Motor neuron (in vitro differentiated cells): Measurements from ENCODE around the gene NOX3. TPM values are rescaled to one million over a fixed set of nuclear protein-coding genes. Genes with fewer than 3 reads are reported as not detected.
"Not testable (repeated sequence)": the region's sequence is repeated elsewhere in the genome, so short reads cannot be mapped to it uniquely, and the experiment has no call there.

Experiments
- ATAC-seq, 8 experiments: fragments of 200-7000 bp; cut with Tn5 transposase; replicated peaks in 6 of 8; 2 replicates each; pipeline ENCODE4 v1.8.0; 2021; ENCODE audit warnings: mild to moderate bottlenecking in 8 of 8, moderate library complexity in 8 of 8
- H3K27ac ChIP-seq, 2 donors: fragments of 250-450 bp; sonication (Bioruptor Pico); 2 replicates each; pipeline ENCODE4 v1.9.0; 2021; ENCODE audit warnings: antibody characterized with exemption in 2 of 2, mild to moderate bottlenecking in 2 of 2, moderate library complexity in 1 of 2
- H3K4me1 ChIP-seq, 2 donors: fragments of 250-450 bp; sonication (Bioruptor Pico); replicated peaks in 1 of 2; 2 replicates each; pipeline ENCODE4 v1.6.1; 2021; ENCODE audit warnings: antibody characterized with exemption in 2 of 2, mild to moderate bottlenecking in 2 of 2, moderate library complexity in 1 of 2
- H3K4me3 ChIP-seq, 5 donors: fragments of 250-450 bp; sonication (Bioruptor Pico); 2 replicates each; pipeline ENCODE4 v1.9.0; 2021; ENCODE audit warnings: antibody characterized with exemption in 5 of 5, mild to moderate bottlenecking in 5 of 5, moderate library complexity in 4 of 5
- WGBS, 10 experiments: fragments of 450-650 bp; shearing (Covaris generic); methylation state at CpG; one replicate each; pipeline ENCODE4 v1.0.0; 2022; 5-methylcytosine and 5-hydroxymethylcytosine counted together
- in situ Hi-C, 9 experiments: fragments of 400-800 bp; cut with MboI; loops; one replicate each; pipeline ENCODE4 v1.15.0; 2021; ENCODE audit warnings: low sequenced_read_pairs in 9 of 9, low pct_unique_long_range_greater_than_20kb in 2 of 9; ENCODE audit not compliant: unreplicated experiment in 9 of 9
- total RNA-seq, 8 experiments: library from RNA; unstranded; fragments of 300-600 nt; gene quantifications; 2 replicates each; pipeline versions ENCODE4 v1.2.3 to v1.2.4, GENCODE V29; 2022

Gene NOX3
- total RNA-seq, 8 experiments from 2014 or later = not detected

- WGBS, 10 experiments = 96 to 100% (median 100%) methylated on average over 1 to 5 of the region's 39 CpGs; no CpG with 5 or more reads in 7 of the 10 experiments
Measured at GRCh38 chr6:155362968-155363632, 92.5 kb downstream of the NOX3 start.

GRCh38 chr6:155354167-155354566 lies 101.5 kb downstream of the NOX3 start:
- H3K4me1 ChIP-seq = no peaks in the 10 kb centered on the region
- H3K27ac ChIP-seq = no peak overlapping the region
- ATAC-seq = no peak
- in situ Hi-C loops = no loop called here
- H3K4me3 ChIP-seq = no peak overlapping the region

More at GRCh38 chr6:155362968-155363632, 92.5 kb downstream of the NOX3 start:
- H3K4me3 ChIP-seq, H3K4me1 ChIP-seq, ATAC-seq, in situ Hi-C loops, H3K27ac ChIP-seq: not testable (repeated sequence)

- in situ Hi-C loops = no loop called here
- no peaks in the 10 kb centered on the region for H3K4me1 ChIP-seq
- peak in 2 of 8 experiments; percentile 26 to 50 for ATAC-seq
- no peak overlapping the region for H3K4me3 ChIP-seq
- no peak overlapping the region for H3K27ac ChIP-seq
Measured at GRCh38 chr6:155352811-155353210, 102.8 kb downstream of the NOX3 start.

- no peak overlapping the region for H3K27ac ChIP-seq
- no peaks in the 10 kb centered on the region for H3K4me1 ChIP-seq
- WGBS, 10 experiments = 76 to 100% (median 93%) methylated on average over 2 to 4 of the region's 4 CpGs; no CpG with 5 or more reads in 4 of the 10 experiments
- in situ Hi-C loops = no loop called here
- ATAC-seq = no peak
- no peak overlapping the region for H3K4me3 ChIP-seq
Measured at GRCh38 chr6:155352130-155352420, 103.6 kb downstream of the NOX3 start.

- Histone ChIP-seq H3K4me3 (no peak overlapping the region), H3K4me1 (no peaks in the 10 kb centered on the region), H3K27ac (no peak overlapping the region)
- in situ Hi-C loops = no loop called here
- ATAC-seq = no peak
- WGBS, 10 experiments = 0 to 100% (median 73%) methylated on average over 1 to 5 of the region's 5 CpGs
Measured at GRCh38 chr6:155351273-155352129, 104.1 kb downstream of the NOX3 start.

GRCh38 chr6:155349956-155350355 lies 105.7 kb downstream of the NOX3 start:
- Histone ChIP-seq H3K4me1 (no peaks in the 10 kb centered on the region), H3K27ac (no peak overlapping the region), H3K4me3 (no peak overlapping the region)
- in situ Hi-C loops = loop anchor here in 6 of 9 experiments (10.0 to 25.0 kb wide), 4 partner anchors 137 to 587 kb away; no protein-coding TSS in a partner anchor
- WGBS, 10 experiments = 80 to 100% (median 86%) methylated on average over 1 to 2 of the region's 6 CpGs; no CpG with 5 or more reads in 5 of the 10 experiments
- no peak for ATAC-seq

- H3K4me3 ChIP-seq = no peak overlapping the region
- H3K27ac ChIP-seq = no peak overlapping the region
- in situ Hi-C loops = loop anchor here in 6 of 9 experiments (10.0 to 25.0 kb wide), 4 partner anchors 138 to 588 kb away; no protein-coding TSS in a partner anchor
- 85 to 92% (median 92%) methylated on average over 2 of the region's 2 CpGs; no CpG with 5 or more reads in 7 of the 10 experiments for WGBS, 10 experiments
- no peaks in the 10 kb centered on the region for H3K4me1 ChIP-seq
- peak in 1 of 8 experiments; percentile 23 for ATAC-seq
Measured at GRCh38 chr6:155349129-155349528, 106.5 kb downstream of the NOX3 start.

- Histone ChIP-seq H3K27ac (no peak overlapping the region), H3K4me3 (no peak overlapping the region), H3K4me1 (no peaks in the 10 kb centered on the region)
- WGBS, 10 experiments = 50 to 80% (median 73%) methylated on average over 1 of the region's 1 CpG; no CpG with 5 or more reads in 7 of the 10 experiments
- ATAC-seq = no peak
- in situ Hi-C loops = loop anchor here in 6 of 9 experiments (10.0 to 25.0 kb wide), 4 partner anchors 140 to 590 kb away; no protein-coding TSS in a partner anchor
Measured at GRCh38 chr6:155347800-155348199, 107.8 kb downstream of the NOX3 start.

- no peak overlapping the region for H3K4me3 ChIP-seq
- H3K4me1 ChIP-seq = no peaks in the 10 kb centered on the region
- no peak overlapping the region for H3K27ac ChIP-seq
- in situ Hi-C loops = loop anchor here in 6 of 9 experiments (10.0 to 25.0 kb wide), 4 partner anchors 140 to 590 kb away; no protein-coding TSS in a partner anchor
- ATAC-seq = no peak
Measured at GRCh38 chr6:155346957-155347356, 108.7 kb downstream of the NOX3 start.

Other genes with a start within 250 kb of the NOX3 start
- gene CLDN20, start 191.8 kb downstream of the NOX3 start, total RNA-seq = 10 to 100 TPM in 1 of 8 experiments, 1 to 10 TPM in 5, under 1 TPM in 2; 0.76 to 10.4 (median 1.9) TPM
- gene TFB1M, start 141.4 kb downstream of the NOX3 start, total RNA-seq = 10 to 100 TPM; 14.6 to 38.9 (median 21.0) TPM